Stomach (tissue), 4 donors: ENCODE data around the gene ARMC6.

ENCODE experiments used
- POLR2A ChIP-seq, 4 donors: fragments of 450-650 bp; IDR thresholded peaks; one replicate each; pipeline ENCODE4 v1.6.1; 2016; ENCODE audit warnings: antibody characterized with exemption in 4 of 4, control low read depth in 2 of 4, mild to moderate bottlenecking in 1 of 4, moderate library complexity in 1 of 4
- TF ChIP-seq, protein P1 (sequence below), 7 experiments: fragments of 450-650 bp in 4 of 7; fragments of 200-600 bp in 3 of 7; sonication (generic) in 3 of 7; IDR thresholded peaks; one replicate each; pipeline ENCODE4 v1.5.1; 2016 to 2019; ENCODE audit warnings: antibody characterized with exemption in 7 of 7, control low read depth in 2 of 7, mild to moderate bottlenecking in 1 of 7

GRCh38 chr19:18999016-18999758, 34.2 kb upstream of the ARMC6 start:
- TF ChIP-seq, protein P1, sequence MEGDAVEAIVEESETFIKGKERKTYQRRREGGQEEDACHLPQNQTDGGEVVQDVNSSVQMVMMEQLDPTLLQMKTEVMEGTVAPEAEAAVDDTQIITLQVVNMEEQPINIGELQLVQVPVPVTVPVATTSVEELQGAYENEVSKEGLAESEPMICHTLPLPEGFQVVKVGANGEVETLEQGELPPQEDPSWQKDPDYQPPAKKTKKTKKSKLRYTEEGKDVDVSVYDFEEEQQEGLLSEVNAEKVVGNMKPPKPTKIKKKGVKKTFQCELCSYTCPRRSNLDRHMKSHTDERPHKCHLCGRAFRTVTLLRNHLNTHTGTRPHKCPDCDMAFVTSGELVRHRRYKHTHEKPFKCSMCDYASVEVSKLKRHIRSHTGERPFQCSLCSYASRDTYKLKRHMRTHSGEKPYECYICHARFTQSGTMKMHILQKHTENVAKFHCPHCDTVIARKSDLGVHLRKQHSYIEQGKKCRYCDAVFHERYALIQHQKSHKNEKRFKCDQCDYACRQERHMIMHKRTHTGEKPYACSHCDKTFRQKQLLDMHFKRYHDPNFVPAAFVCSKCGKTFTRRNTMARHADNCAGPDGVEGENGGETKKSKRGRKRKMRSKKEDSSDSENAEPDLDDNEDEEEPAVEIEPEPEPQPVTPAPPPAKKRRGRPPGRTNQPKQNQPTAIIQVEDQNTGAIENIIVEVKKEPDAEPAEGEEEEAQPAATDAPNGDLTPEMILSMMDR (IDR thresholded peaks at IDR 0.05), result no peak
- TF ChIP-seq POLR2A (IDR thresholded peaks at IDR 0.05), result no peak
